ENCODE measurements around the gene SMIM24.

Gene SMIM24

DNA sequence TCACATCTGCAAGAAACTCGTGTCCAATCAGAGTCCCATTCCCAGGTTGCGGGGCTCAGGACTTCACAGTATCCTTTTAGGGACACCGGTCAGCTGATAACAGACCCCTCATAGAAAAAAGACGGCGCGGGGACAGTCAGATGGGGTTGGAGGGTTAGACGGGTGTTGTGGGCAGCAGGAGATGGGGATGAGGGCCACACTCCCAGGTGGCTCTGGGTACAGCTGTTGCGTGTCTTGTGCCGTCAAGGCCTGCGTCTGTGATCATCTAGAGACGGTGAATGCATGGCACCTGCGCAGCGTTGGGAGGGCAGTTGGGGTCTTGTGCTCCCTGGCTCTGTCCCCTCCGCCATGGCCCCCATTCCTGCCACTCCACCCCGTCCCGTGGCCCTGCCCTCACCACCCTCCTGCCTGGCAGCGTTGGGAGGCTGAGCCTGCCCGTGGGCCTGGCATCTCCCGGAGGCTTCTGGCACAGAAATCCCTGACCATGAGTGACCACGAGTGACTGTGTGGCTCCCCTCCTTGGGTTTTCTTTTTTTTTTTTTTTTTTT lies 44.7 kb upstream of the SMIM24 start:
- no peak overlapping the region for H3K4me3 ChIP-seq (replicated peaks; ENCODE audit: low read depth, low read length)
- TF ChIP-seq, protein P1, sequence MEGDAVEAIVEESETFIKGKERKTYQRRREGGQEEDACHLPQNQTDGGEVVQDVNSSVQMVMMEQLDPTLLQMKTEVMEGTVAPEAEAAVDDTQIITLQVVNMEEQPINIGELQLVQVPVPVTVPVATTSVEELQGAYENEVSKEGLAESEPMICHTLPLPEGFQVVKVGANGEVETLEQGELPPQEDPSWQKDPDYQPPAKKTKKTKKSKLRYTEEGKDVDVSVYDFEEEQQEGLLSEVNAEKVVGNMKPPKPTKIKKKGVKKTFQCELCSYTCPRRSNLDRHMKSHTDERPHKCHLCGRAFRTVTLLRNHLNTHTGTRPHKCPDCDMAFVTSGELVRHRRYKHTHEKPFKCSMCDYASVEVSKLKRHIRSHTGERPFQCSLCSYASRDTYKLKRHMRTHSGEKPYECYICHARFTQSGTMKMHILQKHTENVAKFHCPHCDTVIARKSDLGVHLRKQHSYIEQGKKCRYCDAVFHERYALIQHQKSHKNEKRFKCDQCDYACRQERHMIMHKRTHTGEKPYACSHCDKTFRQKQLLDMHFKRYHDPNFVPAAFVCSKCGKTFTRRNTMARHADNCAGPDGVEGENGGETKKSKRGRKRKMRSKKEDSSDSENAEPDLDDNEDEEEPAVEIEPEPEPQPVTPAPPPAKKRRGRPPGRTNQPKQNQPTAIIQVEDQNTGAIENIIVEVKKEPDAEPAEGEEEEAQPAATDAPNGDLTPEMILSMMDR (IDR thresholded peaks at IDR 0.05; ENCODE audit: low read length, missing control alignments) = no peak
- no peak for DNase-seq (ENCODE audit: low read depth)

DNA sequence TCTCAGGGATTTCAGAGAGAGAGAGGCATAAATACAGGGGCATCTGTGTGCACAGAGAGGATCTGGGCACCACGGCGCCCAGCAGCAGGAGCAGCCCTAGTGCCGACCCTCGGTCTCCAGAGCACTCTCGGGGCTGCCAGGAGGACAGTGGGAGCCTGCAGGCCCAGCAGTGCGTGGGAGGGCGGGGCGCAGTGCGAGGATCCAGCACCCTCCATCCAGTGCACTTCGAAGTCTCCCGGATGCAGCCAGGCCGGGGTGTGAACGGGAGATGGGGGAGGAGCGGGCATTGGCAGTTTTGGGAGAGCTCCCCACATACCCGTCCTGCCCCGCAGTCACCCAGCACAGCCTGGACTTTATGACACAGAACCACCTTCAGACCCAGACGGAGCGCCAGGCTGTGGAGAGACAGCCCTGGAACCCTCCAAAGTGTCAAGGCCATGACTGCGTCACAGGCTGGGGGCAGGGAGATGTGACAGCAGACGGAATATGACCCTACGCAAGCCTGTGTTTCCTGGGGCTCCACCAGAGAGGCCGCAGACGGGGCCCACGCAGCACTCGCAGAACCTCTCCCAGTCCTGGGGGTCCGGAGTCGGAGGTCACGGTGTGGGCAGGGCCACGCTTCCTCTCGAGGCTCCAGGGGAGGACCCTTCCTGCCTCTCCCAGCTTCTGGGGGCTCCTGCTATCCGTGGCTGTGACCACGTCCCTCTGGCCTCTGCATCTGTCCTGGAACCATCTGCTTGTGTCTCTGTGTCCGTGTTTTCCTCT lies 43.9 kb upstream of the SMIM24 start:
- TF ChIP-seq, protein P1 (IDR thresholded peaks at IDR 0.05; ENCODE audit: low read length, missing control alignments) = no peak
- H3K4me3 ChIP-seq (replicated peaks; ENCODE audit: low read depth, low read length) = no peak overlapping the region
- no peak for DNase-seq (ENCODE audit: low read depth)

DNA sequence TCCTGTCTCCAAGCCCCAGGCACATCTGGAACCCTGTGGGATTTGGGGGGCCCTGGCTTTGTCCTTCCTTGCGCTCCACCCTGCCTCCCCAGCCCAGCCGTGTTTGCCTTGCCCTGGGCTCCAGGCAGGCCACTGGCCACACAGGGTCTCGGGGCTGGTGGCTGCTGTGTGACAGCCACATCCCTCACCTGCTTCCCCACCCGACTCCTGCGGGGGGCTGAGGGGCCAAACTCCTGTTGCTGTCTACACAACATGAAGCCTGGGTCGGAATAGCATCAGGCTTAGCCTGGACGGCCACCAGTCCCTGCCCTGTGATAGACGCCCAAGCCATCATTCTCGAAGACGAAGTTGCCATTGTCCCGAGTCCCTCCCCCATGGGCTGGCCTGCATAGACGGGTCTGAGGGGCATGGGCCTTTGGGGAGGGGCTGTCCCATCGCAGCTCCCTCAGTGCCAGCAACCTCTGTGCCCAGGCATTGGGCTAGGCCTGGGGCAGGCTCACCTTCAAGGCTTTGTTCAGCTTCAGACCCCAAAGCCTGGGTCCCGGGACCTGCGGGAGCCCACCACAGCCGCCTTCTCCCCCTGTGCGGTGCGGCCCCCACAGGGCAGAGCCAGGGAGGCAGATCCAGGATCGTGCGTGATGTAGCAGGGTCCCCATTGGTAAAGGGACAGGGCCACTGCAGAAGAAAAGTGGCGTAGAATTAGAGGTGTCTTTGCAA lies 43.2 kb upstream of the SMIM24 start:
- TF ChIP-seq, protein P1 (IDR thresholded peaks at IDR 0.05; ENCODE audit: low read length, missing control alignments) = no peak
- no peak for DNase-seq (ENCODE audit: low read depth)
- no peak overlapping the region for H3K4me3 ChIP-seq (replicated peaks; ENCODE audit: low read depth, low read length)

DNA sequence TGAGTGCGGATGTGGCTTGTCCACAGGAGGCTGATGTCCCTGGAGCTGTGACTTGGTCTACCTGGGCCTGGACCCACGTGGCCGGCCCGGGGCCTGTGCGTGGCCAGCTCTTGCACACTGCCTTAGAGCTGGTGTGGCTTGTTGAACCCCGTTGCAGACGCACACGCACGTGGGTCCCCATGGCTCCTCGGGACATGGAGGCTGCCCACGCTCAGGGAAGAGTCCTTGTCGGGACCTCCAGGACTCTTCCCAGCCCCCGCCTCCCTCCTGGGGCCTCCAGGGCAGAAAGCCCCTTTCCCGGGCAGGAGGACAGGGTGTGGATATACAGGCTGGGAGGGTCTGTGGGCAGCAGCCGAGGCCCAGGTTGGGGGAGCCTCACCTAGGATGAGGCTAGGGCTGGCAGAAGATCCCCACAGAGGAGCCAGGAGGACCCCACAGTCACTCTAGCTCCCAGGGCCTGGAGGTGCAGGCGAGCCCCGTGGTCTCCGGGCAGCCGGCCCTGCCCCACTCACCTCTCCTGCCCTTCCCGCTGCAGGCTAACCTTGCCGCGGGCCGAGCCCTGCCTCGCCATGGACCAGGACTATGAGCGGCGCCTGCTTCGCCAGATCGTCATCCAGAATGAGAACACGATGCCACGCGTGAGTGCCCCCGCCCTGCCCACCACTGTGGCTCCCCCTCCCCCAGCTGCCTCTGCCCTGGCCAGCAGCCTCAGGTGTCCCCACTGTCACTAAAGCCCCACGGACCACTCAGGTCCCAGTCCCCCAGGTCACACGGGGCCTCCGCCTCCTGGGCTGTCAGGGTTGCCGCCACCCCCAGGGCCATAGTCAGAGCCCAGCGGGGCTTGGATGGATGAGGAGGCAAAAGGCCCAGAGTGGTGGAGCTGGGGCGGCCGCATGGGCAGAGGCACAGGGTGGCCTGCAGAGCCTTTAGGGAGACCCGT lies 42.4 kb upstream of the SMIM24 start:
- H3K4me3 ChIP-seq (replicated peaks; ENCODE audit: low read depth, low read length) = no peak overlapping the region
- TF ChIP-seq, protein P1 (IDR thresholded peaks at IDR 0.05; ENCODE audit: low read length, missing control alignments) = no peak
- DNase-seq (ENCODE audit: low read depth) = no peak

DNA sequence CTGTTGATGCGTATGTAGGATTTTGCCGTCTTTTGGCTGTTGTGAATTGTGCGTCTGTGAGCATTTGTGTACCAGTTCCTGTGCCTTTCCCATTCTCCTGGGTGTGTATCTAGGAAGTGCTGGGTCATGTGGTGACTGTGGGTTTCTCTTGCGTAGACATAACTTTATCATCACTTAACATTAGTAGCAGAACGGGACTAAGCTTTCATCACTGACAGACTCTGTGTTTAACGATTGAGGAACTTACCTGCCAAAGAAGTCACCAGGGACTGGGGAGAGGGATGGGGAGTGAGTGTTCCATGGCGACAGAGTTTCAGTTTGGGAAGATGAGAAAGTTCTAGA lies 40.8 kb upstream of the SMIM24 start:
- DNase-seq (ENCODE audit: low read depth) = no peak
- no peak overlapping the region for H3K4me3 ChIP-seq (replicated peaks; ENCODE audit: low read depth, low read length)
- TF ChIP-seq, protein P1 (IDR thresholded peaks at IDR 0.05; ENCODE audit: low read length, missing control alignments) = no peak

DNA sequence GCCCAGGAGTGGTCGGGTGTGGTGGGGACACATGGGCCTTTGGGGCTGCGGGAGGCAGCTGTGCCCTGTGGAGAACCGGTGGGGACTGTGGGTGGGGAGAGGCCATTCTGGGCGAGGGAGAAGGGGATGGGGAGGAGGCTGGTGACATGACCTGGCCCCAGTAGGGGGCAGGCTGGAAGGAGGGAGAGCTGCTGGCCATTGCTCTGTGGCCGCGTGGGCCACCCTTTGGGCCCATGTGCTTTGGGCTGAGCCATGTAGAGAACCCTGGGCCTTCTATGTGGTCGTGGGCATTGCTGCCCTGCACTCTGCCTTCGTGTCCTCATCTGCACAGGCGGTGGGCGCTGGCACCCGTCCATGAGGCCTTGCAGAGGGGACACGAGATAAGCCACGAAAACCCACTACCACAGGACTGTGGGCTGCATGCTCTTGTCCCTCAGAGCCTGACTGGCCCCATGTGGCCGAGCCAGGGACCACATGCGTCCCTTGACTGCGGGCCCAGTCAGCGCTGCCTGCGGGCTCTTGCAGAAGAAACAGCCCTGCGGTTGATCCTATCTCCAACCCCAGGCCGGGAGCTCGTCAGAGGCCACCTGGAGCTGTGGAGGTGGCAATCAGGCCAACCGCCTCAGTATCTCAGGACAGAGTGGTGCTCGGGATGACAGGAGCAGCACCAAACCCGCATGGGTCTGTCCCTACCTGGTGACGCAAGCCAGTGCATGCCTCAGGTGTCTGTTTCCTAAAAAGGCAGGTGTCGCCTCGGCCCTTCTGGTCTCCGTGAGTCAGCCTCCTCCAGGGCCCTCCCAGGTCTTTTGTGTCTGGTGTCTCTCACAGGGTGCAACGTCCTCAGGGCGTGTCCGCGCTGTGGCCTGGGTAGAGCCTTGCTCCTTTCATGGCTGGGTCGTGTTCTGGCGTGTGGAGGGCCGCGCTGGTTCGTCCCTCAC lies 40.1 kb upstream of the SMIM24 start:
- TF ChIP-seq, protein P1 (IDR thresholded peaks at IDR 0.05; ENCODE audit: low read length, missing control alignments) = no peak
- no peak for DNase-seq (ENCODE audit: low read depth)

More for the DNA sequence above, 40.1 kb upstream of the SMIM24 start:
- no peak overlapping the region for H3K4me3 ChIP-seq (replicated peaks; ENCODE audit: low read depth, low read length)

All from fibroblast of pulmonary artery (primary cell).